ENCODE data around the gene DEFB118.
"Not testable (repeated sequence)": the region's sequence is repeated elsewhere in the genome, so short reads cannot be mapped to it uniquely, and the experiment has no call there.

DNA sequence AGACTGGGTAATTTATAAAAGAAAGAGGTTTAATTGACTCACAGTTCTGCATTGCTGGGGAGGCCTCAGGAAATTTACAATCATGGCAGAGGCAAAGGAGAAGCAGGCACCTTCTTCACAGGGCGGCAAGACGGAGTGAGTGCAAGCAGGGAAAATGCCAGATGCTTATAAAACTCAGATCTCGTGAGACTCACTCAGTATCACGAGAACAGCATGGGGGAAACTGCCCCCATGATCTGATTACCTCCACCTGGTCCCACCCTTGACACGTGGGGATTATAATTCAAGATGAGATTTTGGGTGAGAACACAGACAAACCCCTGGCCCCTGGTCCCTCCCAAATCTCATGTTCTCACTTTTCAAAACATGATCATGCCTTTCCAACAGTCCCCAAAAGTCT, 4.1 kb upstream of the DEFB118 start:
- TF ChIP-seq ZNF791 (tag by site-specific recombination; IDR thresholded peaks at IDR 0.05); ZNF155 (tag by site-specific recombination; IDR thresholded peaks at IDR 0.05); ZNF549 (tag by site-specific recombination; IDR thresholded peaks at IDR 0.05); ZBTB21 (tag by site-specific recombination; IDR thresholded peaks at IDR 0.05); IKZF3 (tag by site-specific recombination; IDR thresholded peaks at IDR 0.05); ZNF292 (tag by site-specific recombination; IDR thresholded peaks at IDR 0.05; ENCODE audit: borderline replicate concordance, low read depth); ZBTB20 (tag by site-specific recombination; IDR thresholded peaks at IDR 0.05): not testable (repeated sequence)
- TF ChIP-seq, protein P1, sequence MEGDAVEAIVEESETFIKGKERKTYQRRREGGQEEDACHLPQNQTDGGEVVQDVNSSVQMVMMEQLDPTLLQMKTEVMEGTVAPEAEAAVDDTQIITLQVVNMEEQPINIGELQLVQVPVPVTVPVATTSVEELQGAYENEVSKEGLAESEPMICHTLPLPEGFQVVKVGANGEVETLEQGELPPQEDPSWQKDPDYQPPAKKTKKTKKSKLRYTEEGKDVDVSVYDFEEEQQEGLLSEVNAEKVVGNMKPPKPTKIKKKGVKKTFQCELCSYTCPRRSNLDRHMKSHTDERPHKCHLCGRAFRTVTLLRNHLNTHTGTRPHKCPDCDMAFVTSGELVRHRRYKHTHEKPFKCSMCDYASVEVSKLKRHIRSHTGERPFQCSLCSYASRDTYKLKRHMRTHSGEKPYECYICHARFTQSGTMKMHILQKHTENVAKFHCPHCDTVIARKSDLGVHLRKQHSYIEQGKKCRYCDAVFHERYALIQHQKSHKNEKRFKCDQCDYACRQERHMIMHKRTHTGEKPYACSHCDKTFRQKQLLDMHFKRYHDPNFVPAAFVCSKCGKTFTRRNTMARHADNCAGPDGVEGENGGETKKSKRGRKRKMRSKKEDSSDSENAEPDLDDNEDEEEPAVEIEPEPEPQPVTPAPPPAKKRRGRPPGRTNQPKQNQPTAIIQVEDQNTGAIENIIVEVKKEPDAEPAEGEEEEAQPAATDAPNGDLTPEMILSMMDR (tag by site-specific recombination; IDR thresholded peaks at IDR 0.05), result not testable (repeated sequence)
- TF ChIP-seq, protein P2, sequence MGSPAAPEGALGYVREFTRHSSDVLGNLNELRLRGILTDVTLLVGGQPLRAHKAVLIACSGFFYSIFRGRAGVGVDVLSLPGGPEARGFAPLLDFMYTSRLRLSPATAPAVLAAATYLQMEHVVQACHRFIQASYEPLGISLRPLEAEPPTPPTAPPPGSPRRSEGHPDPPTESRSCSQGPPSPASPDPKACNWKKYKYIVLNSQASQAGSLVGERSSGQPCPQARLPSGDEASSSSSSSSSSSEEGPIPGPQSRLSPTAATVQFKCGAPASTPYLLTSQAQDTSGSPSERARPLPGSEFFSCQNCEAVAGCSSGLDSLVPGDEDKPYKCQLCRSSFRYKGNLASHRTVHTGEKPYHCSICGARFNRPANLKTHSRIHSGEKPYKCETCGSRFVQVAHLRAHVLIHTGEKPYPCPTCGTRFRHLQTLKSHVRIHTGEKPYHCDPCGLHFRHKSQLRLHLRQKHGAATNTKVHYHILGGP (tag by site-specific recombination; IDR thresholded peaks at IDR 0.05), result not testable (repeated sequence)
- TF ChIP-seq, protein P3, sequence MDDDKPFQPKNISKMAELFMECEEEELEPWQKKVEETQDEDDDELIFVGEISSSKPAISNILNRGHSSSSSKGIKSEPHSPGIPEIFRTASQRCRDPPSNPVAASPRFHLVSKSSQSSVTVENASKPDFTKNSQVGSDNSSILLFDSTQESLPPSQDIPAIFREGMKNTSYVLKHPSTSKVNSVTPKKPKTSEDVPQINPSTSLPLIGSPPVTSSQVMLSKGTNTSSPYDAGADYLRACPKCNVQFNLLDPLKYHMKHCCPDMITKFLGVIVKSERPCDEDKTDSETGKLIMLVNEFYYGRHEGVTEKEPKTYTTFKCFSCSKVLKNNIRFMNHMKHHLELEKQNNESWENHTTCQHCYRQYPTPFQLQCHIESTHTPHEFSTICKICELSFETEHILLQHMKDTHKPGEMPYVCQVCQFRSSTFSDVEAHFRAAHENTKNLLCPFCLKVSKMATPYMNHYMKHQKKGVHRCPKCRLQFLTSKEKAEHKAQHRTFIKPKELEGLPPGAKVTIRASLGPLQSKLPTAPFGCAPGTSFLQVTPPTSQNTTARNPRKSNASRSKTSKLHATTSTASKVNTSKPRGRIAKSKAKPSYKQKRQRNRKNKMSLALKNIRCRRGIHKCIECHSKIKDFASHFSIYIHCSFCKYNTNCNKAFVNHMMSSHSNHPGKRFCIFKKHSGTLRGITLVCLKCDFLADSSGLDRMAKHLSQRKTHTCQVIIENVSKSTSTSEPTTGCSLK (tag by site-specific recombination; IDR thresholded peaks at IDR 0.05), result not testable (repeated sequence)
- TF ChIP-seq, protein P4, sequence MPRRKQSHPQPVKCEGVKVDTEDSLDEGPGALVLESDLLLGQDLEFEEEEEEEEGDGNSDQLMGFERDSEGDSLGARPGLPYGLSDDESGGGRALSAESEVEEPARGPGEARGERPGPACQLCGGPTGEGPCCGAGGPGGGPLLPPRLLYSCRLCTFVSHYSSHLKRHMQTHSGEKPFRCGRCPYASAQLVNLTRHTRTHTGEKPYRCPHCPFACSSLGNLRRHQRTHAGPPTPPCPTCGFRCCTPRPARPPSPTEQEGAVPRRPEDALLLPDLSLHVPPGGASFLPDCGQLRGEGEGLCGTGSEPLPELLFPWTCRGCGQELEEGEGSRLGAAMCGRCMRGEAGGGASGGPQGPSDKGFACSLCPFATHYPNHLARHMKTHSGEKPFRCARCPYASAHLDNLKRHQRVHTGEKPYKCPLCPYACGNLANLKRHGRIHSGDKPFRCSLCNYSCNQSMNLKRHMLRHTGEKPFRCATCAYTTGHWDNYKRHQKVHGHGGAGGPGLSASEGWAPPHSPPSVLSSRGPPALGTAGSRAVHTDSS (tag by site-specific recombination; IDR thresholded peaks at IDR 0.05), result not testable (repeated sequence)
- TF ChIP-seq, protein P5, sequence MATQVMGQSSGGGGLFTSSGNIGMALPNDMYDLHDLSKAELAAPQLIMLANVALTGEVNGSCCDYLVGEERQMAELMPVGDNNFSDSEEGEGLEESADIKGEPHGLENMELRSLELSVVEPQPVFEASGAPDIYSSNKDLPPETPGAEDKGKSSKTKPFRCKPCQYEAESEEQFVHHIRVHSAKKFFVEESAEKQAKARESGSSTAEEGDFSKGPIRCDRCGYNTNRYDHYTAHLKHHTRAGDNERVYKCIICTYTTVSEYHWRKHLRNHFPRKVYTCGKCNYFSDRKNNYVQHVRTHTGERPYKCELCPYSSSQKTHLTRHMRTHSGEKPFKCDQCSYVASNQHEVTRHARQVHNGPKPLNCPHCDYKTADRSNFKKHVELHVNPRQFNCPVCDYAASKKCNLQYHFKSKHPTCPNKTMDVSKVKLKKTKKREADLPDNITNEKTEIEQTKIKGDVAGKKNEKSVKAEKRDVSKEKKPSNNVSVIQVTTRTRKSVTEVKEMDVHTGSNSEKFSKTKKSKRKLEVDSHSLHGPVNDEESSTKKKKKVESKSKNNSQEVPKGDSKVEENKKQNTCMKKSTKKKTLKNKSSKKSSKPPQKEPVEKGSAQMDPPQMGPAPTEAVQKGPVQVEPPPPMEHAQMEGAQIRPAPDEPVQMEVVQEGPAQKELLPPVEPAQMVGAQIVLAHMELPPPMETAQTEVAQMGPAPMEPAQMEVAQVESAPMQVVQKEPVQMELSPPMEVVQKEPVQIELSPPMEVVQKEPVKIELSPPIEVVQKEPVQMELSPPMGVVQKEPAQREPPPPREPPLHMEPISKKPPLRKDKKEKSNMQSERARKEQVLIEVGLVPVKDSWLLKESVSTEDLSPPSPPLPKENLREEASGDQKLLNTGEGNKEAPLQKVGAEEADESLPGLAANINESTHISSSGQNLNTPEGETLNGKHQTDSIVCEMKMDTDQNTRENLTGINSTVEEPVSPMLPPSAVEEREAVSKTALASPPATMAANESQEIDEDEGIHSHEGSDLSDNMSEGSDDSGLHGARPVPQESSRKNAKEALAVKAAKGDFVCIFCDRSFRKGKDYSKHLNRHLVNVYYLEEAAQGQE (tag by site-specific recombination; IDR thresholded peaks at IDR 0.05), result not testable (repeated sequence)
- TF ChIP-seq, protein P6, sequence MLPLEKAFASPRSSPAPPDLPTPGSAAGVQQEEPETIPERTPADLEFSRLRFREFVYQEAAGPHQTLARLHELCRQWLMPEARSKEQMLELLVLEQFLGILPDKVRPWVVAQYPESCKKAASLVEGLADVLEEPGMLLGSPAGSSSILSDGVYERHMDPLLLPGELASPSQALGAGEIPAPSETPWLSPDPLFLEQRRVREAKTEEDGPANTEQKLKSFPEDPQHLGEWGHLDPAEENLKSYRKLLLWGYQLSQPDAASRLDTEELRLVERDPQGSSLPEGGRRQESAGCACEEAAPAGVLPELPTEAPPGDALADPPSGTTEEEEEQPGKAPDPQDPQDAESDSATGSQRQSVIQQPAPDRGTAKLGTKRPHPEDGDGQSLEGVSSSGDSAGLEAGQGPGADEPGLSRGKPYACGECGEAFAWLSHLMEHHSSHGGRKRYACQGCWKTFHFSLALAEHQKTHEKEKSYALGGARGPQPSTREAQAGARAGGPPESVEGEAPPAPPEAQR (tag by site-specific recombination; IDR thresholded peaks at IDR 0.05), result not testable (repeated sequence)
